Nephron progenitor cell (in vitro differentiated cells): Measurements from ENCODE around the gene BAHCC1.
A peak's percentile ranks its signal among the peaks of the same experiment; 100 is the strongest.

ENCODE experiments used
- DNase-seq: peaks from one replicate; pipeline ENCODE4 v3.0.0; 2021
- H3K27ac Mint-ChIP-seq: 2 replicates; pipeline ENCODE4 v1.8.0; 2021; ENCODE audit warnings: mild to moderate bottlenecking, moderate library complexity, mixed read lengths
- H3K27me3 Mint-ChIP-seq: 2 replicates; pipeline ENCODE4 v1.8.0; 2021; ENCODE audit warnings: mild to moderate bottlenecking, low read depth, mixed read lengths; ENCODE audit not compliant: poor library complexity
- H3K36me3 Mint-ChIP-seq: 2 replicates; pipeline ENCODE4 v1.8.0; 2021; ENCODE audit warnings: low read depth, mixed read lengths
- H3K4me1 Mint-ChIP-seq: 2 replicates; pipeline ENCODE4 v1.8.0; 2021; ENCODE audit warnings: mixed read lengths
- H3K4me3 Mint-ChIP-seq: 2 replicates; pipeline ENCODE4 v1.8.0; 2021; ENCODE audit warnings: mild to moderate bottlenecking, moderate library complexity, mixed read lengths
- H3K9me3 Mint-ChIP-seq: 2 replicates; pipeline ENCODE4 v1.8.0; 2021; ENCODE audit warnings: mild to moderate bottlenecking, moderate library complexity, mixed read lengths
- CTCF ChIP-seq: fragments of 200-600 bp; sonication (generic); IDR thresholded peaks from 2 replicates; pipeline ENCODE4 v1.5.0; 2021; ENCODE audit warnings: antibody characterized with exemption

Gene BAHCC1

GRCh38 chr17:81503619-81504018, 108.4 kb downstream of the BAHCC1 start:
- H3K4me1 Mint-ChIP-seq = peaks cover 5% of the 10 kb centered on the region
- no peak for TF ChIP-seq CTCF
- H3K9me3 Mint-ChIP-seq = peaks cover 7% of the 10 kb centered on the region
- H3K36me3 Mint-ChIP-seq = peaks cover 12% of the 10 kb centered on the region
- H3K4me3 Mint-ChIP-seq = no peak overlapping the region
- DNase-seq = no peak
- H3K27ac Mint-ChIP-seq = no peak overlapping the region
- peaks cover 34% of the 10 kb centered on the region for H3K27me3 Mint-ChIP-seq

GRCh38 chr17:81508639-81509206, 113.5 kb downstream of the BAHCC1 start:
- no peak for DNase-seq
- Mint-ChIP-seq H3K27ac (peak overlapping the region; percentile 74), H3K36me3 (peaks cover 46% of the 10 kb centered on the region), H3K4me1 (peaks cover 32% of the 10 kb centered on the region), H3K9me3 (peaks cover 19% of the 10 kb centered on the region), H3K27me3 (peaks cover 24% of the 10 kb centered on the region), H3K4me3 (peak overlapping the region; percentile 100)
- no peak for TF ChIP-seq CTCF

- peaks cover 46% of the 10 kb centered on the region for H3K36me3 Mint-ChIP-seq
- peak overlapping the region; percentile 74 for H3K27ac Mint-ChIP-seq
- H3K4me3 Mint-ChIP-seq = peak overlapping the region; percentile 100
- TF ChIP-seq CTCF = no peak
- H3K4me1 Mint-ChIP-seq = peaks cover 32% of the 10 kb centered on the region
- peaks cover 24% of the 10 kb centered on the region for H3K27me3 Mint-ChIP-seq
- DNase-seq = no peak
- H3K9me3 Mint-ChIP-seq = peaks cover 19% of the 10 kb centered on the region
Measured at GRCh38 chr17:81509207-81509971, 114.1 kb downstream of the BAHCC1 start.

- no peak for DNase-seq
- Mint-ChIP-seq H3K4me3 (peak overlapping the region; percentile 100), H3K27me3 (peaks cover 22% of the 10 kb centered on the region), H3K4me1 (peaks cover 33% of the 10 kb centered on the region), H3K9me3 (peaks cover 19% of the 10 kb centered on the region), H3K36me3 (peaks cover 46% of the 10 kb centered on the region), H3K27ac (peak overlapping the region; percentile 83)
- no peak for TF ChIP-seq CTCF
Measured at GRCh38 chr17:81509972-81510784, 114.9 kb downstream of the BAHCC1 start.

GRCh38 chr17:81510785-81511553, 115.7 kb downstream of the BAHCC1 start:
- H3K36me3 Mint-ChIP-seq = peaks cover 46% of the 10 kb centered on the region
- peak overlapping the region; percentile 98 for H3K27ac Mint-ChIP-seq
- DNase-seq = no peak
- no peak for TF ChIP-seq CTCF
- peaks cover 19% of the 10 kb centered on the region for H3K9me3 Mint-ChIP-seq
- peaks cover 41% of the 10 kb centered on the region for H3K4me1 Mint-ChIP-seq
- peak overlapping the region; percentile 100 for H3K4me3 Mint-ChIP-seq
- peaks cover 17% of the 10 kb centered on the region for H3K27me3 Mint-ChIP-seq
